Measurements from ENCODE around the gene DOLK.

The DOLK gene

GRCh38 chr9:128898382-128898781 lies 49.0 kb downstream of the DOLK start:
- no peak for TF ChIP-seq CTCF (IDR thresholded peaks at IDR 0.05; ENCODE audit: low read length)
- TF ChIP-seq EZH2 (IDR thresholded peaks at IDR 0.05; ENCODE audit: borderline replicate concordance, low read length) = no peak
- no peaks in the 10 kb centered on the region for H3K9me2 ChIP-seq (ENCODE audit: low read depth, low read length)
- no peaks in the 10 kb centered on the region for H4K20me1 ChIP-seq (ENCODE audit: insufficient read depth, low read length)
- H3F3A ChIP-seq (ENCODE audit: insufficient read depth, low read length) = no peaks in the 10 kb centered on the region
- H3K9me3 ChIP-seq (ENCODE audit: low read length) = no peaks in the 10 kb centered on the region
- no peak overlapping the region for H3K4me2 ChIP-seq (ENCODE audit: low read length)
- H3K79me2 ChIP-seq (ENCODE audit: insufficient read depth, low read length) = no peaks in the 10 kb centered on the region
- no peak overlapping the region for H3K4me3 ChIP-seq (ENCODE audit: low read depth, low read length, poor library complexity, severe bottlenecking)
- no peak overlapping the region for H3K9ac ChIP-seq (ENCODE audit: low read length)
- H2AFZ ChIP-seq (ENCODE audit: low read length) = no peak overlapping the region
- no peaks in the 10 kb centered on the region for H3K27me3 ChIP-seq (ENCODE audit: insufficient read depth, low read length)
- H3K4me1 ChIP-seq (ENCODE audit: insufficient read depth, low read length, severe bottlenecking) = peaks cover 17% of the 10 kb centered on the region
- no peak overlapping the region for H3K27ac ChIP-seq (ENCODE audit: low read depth, low read length, poor library complexity, severe bottlenecking)
- peaks cover 34% of the 10 kb centered on the region for H3K36me3 ChIP-seq (ENCODE audit: insufficient read depth, low read length)

- TF ChIP-seq EZH2 (IDR thresholded peaks at IDR 0.05; ENCODE audit: borderline replicate concordance, low read length) = no peak
- H3K36me3 ChIP-seq (ENCODE audit: insufficient read depth, low read length) = peaks cover 45% of the 10 kb centered on the region
- H3K79me2 ChIP-seq (ENCODE audit: insufficient read depth, low read length) = no peaks in the 10 kb centered on the region
- H3K27me3 ChIP-seq (ENCODE audit: insufficient read depth, low read length) = no peaks in the 10 kb centered on the region
- no peaks in the 10 kb centered on the region for H3F3A ChIP-seq (ENCODE audit: insufficient read depth, low read length)
- H3K9me2 ChIP-seq (ENCODE audit: low read depth, low read length) = no peaks in the 10 kb centered on the region
- H3K9me3 ChIP-seq (ENCODE audit: low read length) = no peaks in the 10 kb centered on the region
- H3K4me2 ChIP-seq (ENCODE audit: low read length) = no peak overlapping the region
- H3K4me1 ChIP-seq (ENCODE audit: insufficient read depth, low read length, severe bottlenecking) = no peaks in the 10 kb centered on the region
- H3K27ac ChIP-seq (ENCODE audit: low read depth, low read length, poor library complexity, severe bottlenecking) = no peak overlapping the region
- no peak overlapping the region for H3K4me3 ChIP-seq (ENCODE audit: low read depth, low read length, poor library complexity, severe bottlenecking)
- no peaks in the 10 kb centered on the region for H4K20me1 ChIP-seq (ENCODE audit: insufficient read depth, low read length)
- H2AFZ ChIP-seq (ENCODE audit: low read length) = no peak overlapping the region
- H3K9ac ChIP-seq (ENCODE audit: low read length) = no peak overlapping the region
Measured at GRCh38 chr9:128895556-128895955, 51.8 kb downstream of the DOLK start.
